HepG2 (cell line): ENCODE results near the gene CDC42BPG. TPM values are rescaled to one million over a fixed set of nuclear protein-coding genes. Genes with fewer than 3 reads are reported as not detected.
A peak's percentile ranks its signal among the peaks of the same experiment; 100 is the strongest.

ENCODE experiments used
- ARID2 ChIP-seq: sonication (generic); formaldehyde crosslinking; IDR thresholded peaks from 2 replicates; pipeline ENCODE4 v1.8.1; 2022; ENCODE audit warnings: mild to moderate bottlenecking, missing genetic modification reagents, borderline replicate concordance
- ATM ChIP-seq: fragments of 450-650 bp; IDR thresholded peaks from 2 replicates; pipeline ENCODE4 v1.7.1; 2017; ENCODE audit warnings: mild to moderate bottlenecking, borderline replicate concordance
- FOXA3 ChIP-seq: IDR thresholded peaks from 2 replicates; pipeline ENCODE4 v1.6.1; 2016; ENCODE audit warnings: missing genetic modification reagents, missing compliant biosample characterization
- HDAC2 ChIP-seq: sonication (generic); formaldehyde crosslinking; IDR thresholded peaks from 2 replicates; pipeline ENCODE4 v1.4.0; 2020; ENCODE audit warnings: missing genetic modification reagents
- IKZF1 ChIP-seq: fragments of 450-650 bp; IDR thresholded peaks from 2 replicates; pipeline ENCODE4 v1.7.1; 2016
- KDM3A ChIP-seq: IDR thresholded peaks from 2 replicates; pipeline ENCODE4 v1.6.1; 2018; ENCODE audit warnings: low read depth, missing compliant biosample characterization
- MXI1 ChIP-seq: IDR thresholded peaks from 3 replicates; pipeline ENCODE4 v1.6.1; 2012; ENCODE audit warnings: low read depth, low read length, inconsistent platforms, borderline replicate concordance
- POLR2AphosphoS5 ChIP-seq: IDR thresholded peaks from 2 replicates; pipeline ENCODE4 v1.6.1; 2012; ENCODE audit warnings: low read depth, low read length
- SNRNP70 ChIP-seq: fragments of 200-400 bp; formaldehyde crosslinking; IDR thresholded peaks from 2 replicates; pipeline ENCODE4 v1.6.1; 2017; ENCODE audit warnings: mild to moderate bottlenecking, low read depth, low read length, moderate library complexity
- TFE3 ChIP-seq: IDR thresholded peaks from 2 replicates; pipeline ENCODE4 v1.6.1; 2016
- TOPORS ChIP-seq: sonication (generic); formaldehyde crosslinking; IDR thresholded peaks from 2 replicates; pipeline ENCODE4 v1.8.0; 2023; ENCODE audit warnings: mild to moderate bottlenecking, missing genetic modification reagents
- ZBTB49 ChIP-seq: sonication (generic); formaldehyde crosslinking; IDR thresholded peaks from 2 replicates; pipeline ENCODE4 v1.4.0; 2020; ENCODE audit warnings: missing genetic modification reagents, borderline replicate concordance
- ZBTB7B ChIP-seq: sonication (generic); formaldehyde crosslinking; IDR thresholded peaks from 2 replicates; pipeline ENCODE4 v1.4.0; 2020; ENCODE audit warnings: missing genetic modification reagents
- ZNF224 ChIP-seq: sonication (generic); formaldehyde crosslinking; IDR thresholded peaks from 2 replicates; pipeline ENCODE4 v1.5.0; 2020; ENCODE audit warnings: mild to moderate bottlenecking, missing genetic modification reagents
- ZNF605 ChIP-seq: sonication (generic); formaldehyde crosslinking; IDR thresholded peaks from 2 replicates; pipeline ENCODE4 v1.8.0; 2022; ENCODE audit warnings: mild to moderate bottlenecking, missing genetic modification reagents
- ZNF614 ChIP-seq: IDR thresholded peaks from 2 replicates; pipeline ENCODE4 v1.6.1; 2018; ENCODE audit warnings: missing biosample characterization, missing genetic modification reagents, inconsistent platforms, borderline replicate concordance
- ZNF709 ChIP-seq: sonication (generic); formaldehyde crosslinking; IDR thresholded peaks from 2 replicates; pipeline ENCODE4 v1.5.0; 2020; ENCODE audit warnings: mild to moderate bottlenecking, missing genetic modification reagents
- ZNF710 ChIP-seq: sonication (generic); formaldehyde crosslinking; IDR thresholded peaks from 2 replicates; pipeline ENCODE4 v1.5.0; 2020; ENCODE audit warnings: mild to moderate bottlenecking, missing genetic modification reagents, borderline replicate concordance
- polyA plus RNA-seq, 8 experiments: library from polyadenylated mRNA; depleted of rRNA in 3 of 8; stranded (reverse) in 7 of 8; unstranded in 1 of 8; fragments of >200 nt; fragmentation: Illumina TruSeq in 4 of 8; extraction: Trizol in 4 of 8; gene quantifications; 2 replicates each; pipeline versions ENCODE4 v1.2.1 to v1.2.3, GENCODE V29; 2011 to 2016; ENCODE audit warnings: low read depth in 4 of 8, missing spikeins in 1 of 8, mixed read lengths in 1 of 8; ENCODE audit not compliant: insufficient read depth in 1 of 8
- total RNA-seq, 5 experiments: library from RNA; depleted of rRNA; stranded (reverse); fragments of >200 nt; fragmentation: Illumina TruSeq; extraction: Trizol; gene quantifications; 2 replicates each; pipeline ENCODE4 v1.2.3, GENCODE V29; 2016; ENCODE audit warnings: low read depth in 1 of 5
- TF ChIP-seq, protein P1 (sequence below): sonication (generic); formaldehyde crosslinking; IDR thresholded peaks from 2 replicates; pipeline ENCODE4 v1.4.0; 2020; ENCODE audit warnings: missing genetic modification reagents
- TF ChIP-seq, protein P2 (sequence below): IDR thresholded peaks from 2 replicates; pipeline ENCODE4 v1.6.1; 2016; ENCODE audit warnings: missing genetic modification reagents, missing compliant biosample characterization

CDC42BPG gene
- total and polyA plus RNA-seq, 2 of the 13 experiments (the other 11 are each of a cell fraction or from before 2014, with no cell fraction given), result 0.55 to 1.4 TPM

GRCh38 chr11:64878494-64879243 lies 34.2 kb upstream of the CDC42BPG start, which contains the start of gene EHD1 (continued):
- no peak for TF ChIP-seq ATM
- TF ChIP-seq, protein P1, sequence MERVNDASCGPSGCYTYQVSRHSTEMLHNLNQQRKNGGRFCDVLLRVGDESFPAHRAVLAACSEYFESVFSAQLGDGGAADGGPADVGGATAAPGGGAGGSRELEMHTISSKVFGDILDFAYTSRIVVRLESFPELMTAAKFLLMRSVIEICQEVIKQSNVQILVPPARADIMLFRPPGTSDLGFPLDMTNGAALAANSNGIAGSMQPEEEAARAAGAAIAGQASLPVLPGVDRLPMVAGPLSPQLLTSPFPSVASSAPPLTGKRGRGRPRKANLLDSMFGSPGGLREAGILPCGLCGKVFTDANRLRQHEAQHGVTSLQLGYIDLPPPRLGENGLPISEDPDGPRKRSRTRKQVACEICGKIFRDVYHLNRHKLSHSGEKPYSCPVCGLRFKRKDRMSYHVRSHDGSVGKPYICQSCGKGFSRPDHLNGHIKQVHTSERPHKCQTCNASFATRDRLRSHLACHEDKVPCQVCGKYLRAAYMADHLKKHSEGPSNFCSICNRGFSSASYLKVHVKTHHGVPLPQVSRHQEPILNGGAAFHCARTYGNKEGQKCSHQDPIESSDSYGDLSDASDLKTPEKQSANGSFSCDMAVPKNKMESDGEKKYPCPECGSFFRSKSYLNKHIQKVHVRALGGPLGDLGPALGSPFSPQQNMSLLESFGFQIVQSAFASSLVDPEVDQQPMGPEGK (CRISPR knock-in tag), result peak; percentile 94
- TF ChIP-seq, protein P2, sequence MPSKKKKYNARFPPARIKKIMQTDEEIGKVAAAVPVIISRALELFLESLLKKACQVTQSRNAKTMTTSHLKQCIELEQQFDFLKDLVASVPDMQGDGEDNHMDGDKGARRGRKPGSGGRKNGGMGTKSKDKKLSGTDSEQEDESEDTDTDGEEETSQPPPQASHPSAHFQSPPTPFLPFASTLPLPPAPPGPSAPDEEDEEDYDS (CRISPR knock-in tag), result peak; percentile 98
- TF ChIP-seq ZNF614 (CRISPR knock-in tag), result peak; percentile 58; the same call in 1 of the 2 replicates
- TF ChIP-seq MXI1, result peak; percentile 94; the same call in 2 of the 3 replicates
- TF ChIP-seq FOXA3 (CRISPR knock-in tag), result peak; percentile 26; the same call in 1 of the 2 replicates
- no peak; the same call in 1 of the 2 replicates for TF ChIP-seq ARID2 (CRISPR knock-in tag)
- TF ChIP-seq IKZF1, result no peak
- peak; percentile 73; the same call in 1 of the 2 replicates for TF ChIP-seq ZNF224 (CRISPR knock-in tag)
- peak; percentile 88 for TF ChIP-seq POLR2AphosphoS5
- peak; percentile 50 for TF ChIP-seq HDAC2 (CRISPR knock-in tag)
- TF ChIP-seq TFE3 (CRISPR knock-in tag), result 0 out of 2 replicates have a peak, but pooled peaks have one; percentile 26
- no peak for TF ChIP-seq SNRNP70
- TF ChIP-seq ZNF709 (CRISPR knock-in tag), result peak; percentile 90
- no peak for TF ChIP-seq KDM3A (CRISPR knock-in tag)
- peak; percentile 53; the same call in 1 of the 2 replicates for TF ChIP-seq ZBTB7B
- TF ChIP-seq ZBTB49, result no peak
- TF ChIP-seq ZNF710 (CRISPR knock-in tag), result 0 out of 2 replicates have a peak, but pooled peaks have one; percentile 32
- peak; percentile 31; the same call in 1 of the 2 replicates for TF ChIP-seq TOPORS (CRISPR knock-in tag)
- no peak; the same call in 1 of the 2 replicates for TF ChIP-seq ZNF605 (CRISPR knock-in tag)
